Putamen (tissue), 1 donor: ENCODE data around the gene FBXL15.
A peak's percentile ranks its signal among the peaks of the same experiment; 100 is the strongest.

ENCODE experiments used
- DNase-seq: peaks from one replicate; pipeline ENCODE4 v3.0.0-alpha.2; 2016; ENCODE audit warnings: low spot score

Gene FBXL15

DNA sequence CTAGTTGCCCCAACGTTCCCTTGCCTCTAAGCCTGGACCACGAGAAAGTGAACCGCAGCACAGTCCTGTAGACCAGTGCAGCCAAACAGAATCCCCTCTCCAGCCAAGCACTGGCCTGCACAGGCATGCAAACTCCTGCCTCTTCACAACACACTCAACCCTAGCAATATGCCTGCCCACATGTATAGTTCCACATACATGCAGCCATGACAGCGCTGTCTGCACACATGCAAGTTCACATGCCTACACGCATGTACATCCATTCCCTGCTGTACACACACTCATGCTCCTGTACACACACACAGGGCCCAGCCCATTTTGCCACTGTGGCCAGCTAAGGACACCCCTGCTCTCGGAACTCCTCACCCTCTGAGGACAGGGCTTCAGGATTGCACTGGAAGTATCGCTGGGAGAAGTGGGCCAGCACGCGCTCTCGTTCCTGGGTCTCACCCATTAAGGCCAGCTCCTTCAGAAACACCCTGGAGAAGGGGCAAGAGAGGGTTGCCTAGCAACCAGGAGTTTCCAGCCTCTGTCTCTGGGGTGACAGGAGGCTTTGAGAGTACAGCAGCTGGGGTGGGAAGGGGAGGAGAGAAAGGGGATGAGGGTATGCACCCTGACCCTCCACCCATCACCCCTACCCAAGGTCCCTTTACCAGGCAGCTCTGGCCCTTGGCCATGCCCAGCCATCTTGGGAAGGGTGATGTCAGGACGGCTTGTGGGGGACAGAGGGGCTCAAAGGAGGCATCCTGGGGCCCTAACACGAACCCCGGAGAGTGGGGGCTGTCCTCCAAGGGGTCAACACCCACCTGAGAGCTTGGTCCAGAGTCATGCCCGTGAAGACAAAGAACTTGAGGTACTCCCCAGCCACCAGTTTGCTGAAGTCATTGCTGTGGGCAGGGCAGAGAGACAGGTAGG, 9.0 kb upstream of the FBXL15 start:
- DNase-seq: no peak

GRCh38 chr10:102412293-102412692, 8.3 kb upstream of the FBXL15 start:
- no peak for DNase-seq

DNA sequence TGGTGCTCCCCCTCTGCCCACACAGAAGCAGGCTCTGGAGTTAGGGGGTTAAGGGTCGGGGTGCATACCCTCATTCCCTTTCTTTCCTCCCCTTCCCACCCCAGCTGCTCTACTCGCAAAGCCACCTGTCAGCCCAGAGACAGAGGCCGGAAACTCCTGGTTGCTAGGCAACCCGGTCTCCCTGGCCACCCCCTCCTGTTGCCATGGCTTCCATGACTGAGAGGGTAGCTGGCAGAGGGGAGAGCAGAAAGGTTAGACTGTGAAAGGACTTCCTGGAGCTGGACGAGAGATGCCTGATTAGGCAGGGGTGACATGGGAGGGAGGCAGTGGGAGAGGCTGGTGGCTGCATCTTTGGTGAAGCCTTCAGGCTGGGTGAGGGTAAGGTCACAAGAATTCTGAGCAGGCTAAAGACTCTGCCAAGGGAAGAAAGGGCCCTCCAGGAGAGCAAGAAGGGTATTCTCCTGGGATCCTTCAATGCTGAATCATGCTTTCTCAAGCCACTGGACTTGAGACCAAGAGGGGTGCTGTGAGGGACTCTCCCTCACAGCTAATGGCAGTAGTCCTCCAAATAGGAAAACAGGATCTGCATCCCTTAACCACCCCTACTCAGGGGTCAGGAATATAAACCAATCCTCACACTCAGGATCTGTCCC, 7.5 kb upstream of the FBXL15 start:
- DNase-seq: no peak

DNA sequence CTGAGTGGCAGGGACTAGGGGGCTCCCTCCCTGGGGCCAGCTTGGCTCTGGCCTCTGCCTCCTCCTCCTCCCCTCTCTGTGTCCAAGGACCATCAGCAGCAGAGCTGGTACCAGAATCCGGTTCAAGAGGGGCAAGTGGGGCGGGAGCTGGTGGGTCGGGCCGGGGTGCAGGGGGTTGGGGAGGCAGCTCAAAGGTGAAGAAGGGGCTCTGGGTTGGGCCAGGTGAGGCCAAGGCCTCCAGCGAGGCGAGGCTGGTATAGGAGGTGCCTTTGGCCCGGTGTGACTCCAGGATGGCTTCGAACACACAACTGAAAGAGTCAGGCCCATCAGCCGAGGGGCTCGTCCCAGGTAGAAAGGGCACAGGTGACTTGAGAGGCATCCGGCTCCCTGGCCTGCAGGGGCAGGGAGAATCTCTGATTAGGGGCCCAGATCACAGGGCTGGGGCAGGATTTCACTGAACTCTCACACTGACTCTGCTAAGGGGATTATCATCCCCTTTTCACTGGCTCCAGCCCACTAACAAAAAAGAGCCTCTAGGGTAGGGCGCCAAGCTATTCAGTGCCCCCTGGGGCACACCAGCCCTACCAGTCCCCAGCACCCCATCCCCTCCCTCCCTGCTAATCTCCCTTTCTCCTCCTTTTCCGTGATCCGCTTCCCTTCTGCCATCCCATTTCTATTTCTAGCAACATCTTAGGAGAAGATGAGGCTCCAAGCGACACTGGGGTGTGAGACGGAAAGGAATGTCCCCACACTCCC, 6.7 kb upstream of the FBXL15 start:
- DNase-seq: no peak

DNA sequence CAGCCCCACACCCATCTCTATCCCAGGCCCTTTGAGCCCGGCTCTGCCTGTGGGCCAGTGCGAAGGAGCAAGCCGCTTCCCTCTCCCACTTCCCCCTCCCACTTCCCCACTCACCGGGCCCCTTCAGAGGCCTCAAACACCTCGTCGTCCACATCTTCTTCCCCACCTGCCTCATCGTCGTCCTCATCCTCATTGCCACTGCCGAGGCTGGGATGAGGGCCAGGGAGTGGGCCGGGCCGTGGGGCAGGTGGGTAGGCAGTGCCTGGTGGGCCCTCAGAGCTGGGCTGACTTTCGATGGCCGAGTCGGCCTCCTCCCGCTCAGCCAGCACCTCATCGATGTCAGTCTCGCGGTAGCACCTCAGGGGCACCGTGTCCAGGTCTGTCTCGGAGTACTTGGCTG, 5.9 kb upstream of the FBXL15 start:
- DNase-seq: no peak

DNA sequence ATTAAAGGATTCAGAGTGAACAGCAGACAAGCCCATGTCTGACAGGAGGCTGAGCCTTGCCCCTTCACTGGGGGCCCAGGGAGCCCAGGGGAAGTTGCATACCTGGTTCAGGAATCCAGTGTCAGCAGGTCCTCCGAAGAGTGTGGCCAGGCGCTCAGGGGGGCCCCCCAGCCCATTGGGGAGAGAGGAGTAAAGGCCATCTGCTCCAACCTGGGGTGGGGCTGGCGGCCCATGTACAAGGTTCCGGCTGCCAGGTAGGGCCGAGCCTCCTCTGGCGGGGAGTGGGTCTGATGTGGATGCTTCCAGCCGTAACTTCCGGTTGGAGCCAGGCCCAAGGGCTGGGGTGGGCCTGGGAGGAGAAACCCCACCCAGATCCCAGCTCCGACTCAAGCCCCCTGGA, 4.4 kb upstream of the FBXL15 start:
- DNase-seq: no peak

GRCh38 chr10:102416695-102417094, 3.9 kb upstream of the FBXL15 start:
- no peak for DNase-seq

DNA sequence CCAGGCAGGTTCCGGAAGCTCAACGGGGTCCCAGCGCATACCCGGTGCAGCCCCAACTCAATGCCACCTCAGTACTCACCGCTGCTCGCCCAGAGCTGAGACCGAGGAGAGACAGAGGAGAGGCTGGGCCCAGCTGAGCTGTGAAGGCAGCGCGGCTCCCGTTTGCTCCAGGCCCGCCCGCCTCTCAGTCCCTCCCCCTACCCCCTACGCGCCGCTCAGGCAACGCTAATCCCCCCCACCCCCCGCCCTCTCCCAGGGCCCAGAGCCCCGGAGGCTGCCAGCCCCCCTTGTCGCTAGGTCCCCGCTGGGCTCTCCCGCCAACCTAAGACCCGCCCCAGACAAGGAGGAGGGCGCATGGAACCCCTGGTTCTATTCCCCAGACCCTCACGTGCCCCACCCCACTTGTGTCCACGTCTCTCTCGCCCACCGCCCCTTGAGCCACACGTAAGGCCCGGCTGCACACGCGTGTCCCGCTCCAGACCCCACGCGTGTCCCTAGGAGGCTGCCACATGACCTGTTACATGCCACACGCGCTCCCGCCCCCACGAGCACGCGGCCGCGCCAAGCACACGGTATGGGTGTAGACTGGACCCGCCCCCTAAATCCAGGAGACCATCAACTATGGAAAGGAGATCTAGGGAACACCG, 1.9 kb upstream of the FBXL15 start, which contains the start of gene PSD:
PSD (minus strand) TSS at position 164 of the 647 bp plus-strand sequence. CDS start 1,747 bp downstream, outside the sequence.
- DNase-seq: peak; percentile 52

- peak; percentile 69 for DNase-seq
Observed at GRCh38 chr10:102419269-102420180, 1.1 kb upstream of the FBXL15 start.

GRCh38 chr10:102420181-102420713, 389 bp upstream of the FBXL15 start:
- DNase-seq: no peak

DNA sequence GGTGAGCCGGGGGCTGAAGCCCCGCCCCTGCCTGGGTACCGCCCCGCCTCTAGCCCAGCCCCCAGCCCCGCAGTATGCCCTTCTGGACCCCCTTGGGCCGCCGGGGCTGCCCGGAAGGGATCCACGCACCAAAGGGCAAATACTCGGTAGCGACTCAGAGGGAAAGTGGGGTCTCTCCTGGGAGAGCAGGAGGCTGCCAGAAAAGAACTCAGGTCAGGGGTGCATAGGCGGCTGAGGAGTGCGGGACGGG, 796 bp downstream of the FBXL15 start:
- DNase-seq: no peak

- no peak for DNase-seq
Observed at GRCh38 chr10:102421757-102422512, 1.3 kb downstream of the FBXL15 start.

DNA sequence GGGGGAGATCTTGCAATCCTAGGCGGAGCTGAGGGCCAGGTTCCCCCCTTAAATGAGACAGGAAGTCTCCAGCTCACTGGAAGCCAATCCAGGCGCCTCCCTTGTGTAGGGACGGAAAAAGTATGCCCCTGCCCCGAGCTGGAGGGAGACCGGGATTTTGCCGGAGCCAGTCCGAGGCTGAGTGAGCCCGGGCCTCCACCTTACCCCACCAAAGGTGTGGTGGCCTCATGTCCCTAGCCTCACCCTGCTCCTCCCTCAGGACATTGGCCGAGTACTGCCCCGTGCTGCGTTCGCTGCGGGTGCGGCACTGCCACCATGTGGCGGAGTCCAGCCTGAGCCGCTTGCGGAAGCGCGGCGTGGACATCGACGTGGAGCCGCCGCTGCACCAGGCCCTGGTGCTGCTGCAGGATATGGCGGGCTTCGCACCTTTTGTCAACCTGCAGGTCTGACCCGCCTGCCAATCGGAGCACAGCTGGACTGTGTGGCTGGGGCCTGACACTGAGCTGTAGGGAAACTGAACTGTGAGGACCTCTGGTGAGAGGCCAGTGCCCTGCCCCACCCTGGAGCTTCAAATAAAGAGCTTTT, 2.0 kb downstream of the FBXL15 start:
- peak; percentile 43 for DNase-seq

DNA sequence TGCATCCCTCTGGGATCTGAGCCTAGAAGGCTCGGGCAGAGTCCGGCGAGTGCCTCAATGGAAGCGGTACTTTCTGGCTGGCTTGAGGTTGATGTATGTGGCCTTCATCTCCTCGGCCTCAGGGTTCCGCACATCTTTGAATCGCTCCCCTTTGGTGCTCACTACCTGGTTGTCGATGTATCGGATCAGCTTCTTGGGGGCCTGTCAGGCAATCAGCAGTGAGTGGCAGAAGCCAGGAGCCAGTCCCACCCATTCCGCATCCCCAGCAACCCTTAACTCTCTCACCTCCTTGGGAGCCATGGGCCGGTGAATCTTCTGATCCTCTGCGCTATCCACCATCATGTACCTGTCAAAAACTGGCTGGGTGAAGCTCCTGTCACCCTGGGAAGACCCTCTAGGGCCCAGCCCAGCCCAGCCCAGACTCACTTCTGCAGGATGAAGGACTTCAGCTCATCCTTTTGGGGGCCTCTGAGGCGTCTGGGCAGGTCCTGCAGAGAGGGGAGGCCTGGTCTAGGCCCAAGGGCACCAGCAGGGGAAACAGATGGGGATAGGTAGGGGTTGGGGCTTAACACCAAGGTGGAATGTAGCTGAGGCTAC, 2.8 kb downstream of the FBXL15 start:
- DNase-seq: no peak

- DNase-seq: no peak
Observed at GRCh38 chr10:102424145-102424544, 3.5 kb downstream of the FBXL15 start.

- no peak for DNase-seq
Observed at GRCh38 chr10:102424916-102425315, 4.3 kb downstream of the FBXL15 start.

GRCh38 chr10:102425444-102425843, 4.8 kb downstream of the FBXL15 start:
- DNase-seq: no peak

DNA sequence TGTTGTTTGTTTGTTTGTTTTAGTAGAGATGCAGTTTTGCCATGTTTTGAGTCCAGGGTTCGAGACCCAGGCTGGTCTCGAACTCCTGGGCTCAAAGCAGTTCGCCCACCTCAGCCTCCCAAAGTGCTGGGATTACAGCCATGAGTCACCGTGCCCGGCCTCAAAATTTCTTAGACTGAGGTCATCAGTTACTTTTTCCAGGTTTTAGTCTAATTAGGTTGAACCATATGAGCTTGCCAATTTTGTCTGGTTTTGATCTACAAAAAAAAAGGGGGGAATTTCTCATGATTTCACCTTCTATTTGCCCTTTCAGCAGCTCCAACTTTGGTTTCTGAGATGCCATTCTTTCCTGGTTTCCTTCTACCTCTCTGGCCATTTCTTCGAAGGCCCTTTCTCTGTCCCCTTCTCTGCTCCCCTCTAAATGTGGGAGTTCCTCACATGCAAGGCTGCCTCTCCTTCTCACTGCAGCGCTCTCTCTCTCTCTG, 6.2 kb downstream of the FBXL15 start:
- DNase-seq: no peak

GRCh38 chr10:102429468-102429867, 8.8 kb downstream of the FBXL15 start:
- no peak for DNase-seq
